OCI-LY1 (cell line): ENCODE measurements around the gene DEPDC7.

ENCODE experiments used
- H2AFZ ChIP-seq: fragments of 200-600 bp; sonication (generic), shearing (Covaris generic); 2 replicates; pipeline ENCODE4 v1.6.0; 2014; ENCODE audit warnings: antibody characterized with exemption, mild to moderate bottlenecking, low read length
- H3F3A ChIP-seq: fragments of 200-600 bp; sonication (generic), shearing (Covaris generic); 2 replicates; pipeline ENCODE4 v1.6.0; 2014; ENCODE audit warnings: mild to moderate bottlenecking, antibody characterized with exemption, low read length, moderate library complexity; ENCODE audit not compliant: insufficient read depth
- H3K27ac ChIP-seq: fragments of 200-600 bp; sonication (generic); 2 replicates; pipeline ENCODE4 v1.5.1; 2014; ENCODE audit warnings: low read length, mixed run types, mild to moderate bottlenecking, low read depth; ENCODE audit not compliant: poor library complexity, severe bottlenecking
- H3K27me3 ChIP-seq: fragments of 200-600 bp; sonication (generic); 2 replicates; pipeline ENCODE4 v1.6.0; 2014; ENCODE audit warnings: antibody characterized with exemption, mild to moderate bottlenecking, low read length, moderate library complexity; ENCODE audit not compliant: insufficient read depth
- H3K36me3 ChIP-seq: fragments of 200-600 bp; sonication (generic); 2 replicates; pipeline ENCODE4 v1.6.1; 2014; ENCODE audit warnings: mild to moderate bottlenecking, antibody characterized with exemption, low read length, moderate library complexity, mixed read lengths; ENCODE audit not compliant: insufficient read depth
- H3K4me1 ChIP-seq: fragments of 200-600 bp; sonication (generic); 2 replicates; pipeline ENCODE4 v1.5.1; 2014; ENCODE audit warnings: mild to moderate bottlenecking, low read length, moderate library complexity; ENCODE audit not compliant: insufficient read depth, severe bottlenecking
- H3K4me2 ChIP-seq: fragments of 200-600 bp; sonication (generic), shearing (Covaris generic); 2 replicates; pipeline ENCODE4 v1.6.1; 2014; ENCODE audit warnings: low read length
- H3K4me3 ChIP-seq: fragments of 200-600 bp; sonication (generic); 2 replicates; pipeline ENCODE4 v1.5.1; 2014; ENCODE audit warnings: low read length, low read depth, mild to moderate bottlenecking, mixed read lengths; ENCODE audit not compliant: poor library complexity, severe bottlenecking
- H3K79me2 ChIP-seq: fragments of 200-600 bp; shearing (Covaris generic); 2 replicates; pipeline ENCODE4 v1.6.1; 2016; ENCODE audit warnings: mixed run types, low read length, mixed read lengths; ENCODE audit not compliant: insufficient read depth
- H3K9ac ChIP-seq: fragments of 200-600 bp; sonication (generic), shearing (Covaris generic); 2 replicates; pipeline ENCODE4 v1.6.1; 2014; ENCODE audit warnings: mild to moderate bottlenecking, low read length, mixed read lengths
- H3K9me2 ChIP-seq: fragments of 200-600 bp; sonication (generic), shearing (Covaris generic); 2 replicates; pipeline ENCODE4 v1.6.1; 2014; ENCODE audit warnings: low read depth, mild to moderate bottlenecking, low read length, mixed read lengths
- H3K9me3 ChIP-seq: fragments of 200-600 bp; shearing (Covaris generic); 2 replicates; pipeline ENCODE4 v1.6.1; 2014; ENCODE audit warnings: low read length, mixed read lengths
- H4K20me1 ChIP-seq: fragments of 200-600 bp; sonication (generic), shearing (Covaris generic); 2 replicates; pipeline ENCODE4 v1.6.0; 2016; ENCODE audit warnings: mild to moderate bottlenecking, low read length; ENCODE audit not compliant: insufficient read depth
- EZH2 ChIP-seq: fragments of 200-600 bp; sonication (generic), shearing (Covaris generic); IDR thresholded peaks from 2 replicates; pipeline ENCODE4 v1.8.0; 2017; ENCODE audit warnings: borderline replicate concordance, mixed run types, mild to moderate bottlenecking, antibody characterized with exemption, low read length, moderate library complexity, mixed read lengths
- TF ChIP-seq, protein P1 (sequence below): fragments of 200-600 bp; sonication (generic), shearing (Covaris generic); IDR thresholded peaks from 2 replicates; pipeline ENCODE4 v1.5.1; 2017; ENCODE audit warnings: mild to moderate bottlenecking, antibody characterized with exemption, low read length, moderate library complexity, mixed read lengths

The DEPDC7 gene

DNA sequence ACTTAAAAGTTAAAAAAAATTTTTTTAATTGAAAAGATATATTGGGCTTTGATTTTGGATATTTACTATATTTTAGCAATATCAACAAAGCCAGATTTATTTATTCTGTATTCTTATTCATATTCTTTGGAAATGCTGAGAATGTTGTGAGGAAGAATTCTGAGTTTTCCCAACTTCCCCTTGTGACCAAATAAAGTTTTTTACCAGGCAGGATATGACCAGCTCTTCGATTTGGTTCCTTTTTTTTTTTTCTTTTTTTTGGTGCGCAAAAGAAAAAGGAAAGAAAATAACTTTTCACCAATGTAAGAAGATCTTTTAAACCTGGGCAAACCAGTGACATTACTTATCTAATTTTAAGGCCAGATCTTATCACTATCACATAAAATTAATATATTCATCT, 36.6 kb downstream of the DEPDC7 start:
- Histone ChIP-seq H3K27me3 (no peaks in the 10 kb centered on the region), H3K36me3 (peaks cover 24% of the 10 kb centered on the region; the same call in 1 of the 2 replicates), H3K9me3 (no peaks in the 10 kb centered on the region), H3K4me2 (no peak overlapping the region), H3K4me1 (peaks cover 4% of the 10 kb centered on the region), H4K20me1 (no peaks in the 10 kb centered on the region), H3K79me2 (no peaks in the 10 kb centered on the region), H3K27ac (no peak overlapping the region), H2AFZ (no peak overlapping the region), H3K9me2 (no peaks in the 10 kb centered on the region), H3F3A (no peaks in the 10 kb centered on the region), H3K9ac (no peak overlapping the region), H3K4me3 (no peak overlapping the region)
- TF ChIP-seq, protein P1, sequence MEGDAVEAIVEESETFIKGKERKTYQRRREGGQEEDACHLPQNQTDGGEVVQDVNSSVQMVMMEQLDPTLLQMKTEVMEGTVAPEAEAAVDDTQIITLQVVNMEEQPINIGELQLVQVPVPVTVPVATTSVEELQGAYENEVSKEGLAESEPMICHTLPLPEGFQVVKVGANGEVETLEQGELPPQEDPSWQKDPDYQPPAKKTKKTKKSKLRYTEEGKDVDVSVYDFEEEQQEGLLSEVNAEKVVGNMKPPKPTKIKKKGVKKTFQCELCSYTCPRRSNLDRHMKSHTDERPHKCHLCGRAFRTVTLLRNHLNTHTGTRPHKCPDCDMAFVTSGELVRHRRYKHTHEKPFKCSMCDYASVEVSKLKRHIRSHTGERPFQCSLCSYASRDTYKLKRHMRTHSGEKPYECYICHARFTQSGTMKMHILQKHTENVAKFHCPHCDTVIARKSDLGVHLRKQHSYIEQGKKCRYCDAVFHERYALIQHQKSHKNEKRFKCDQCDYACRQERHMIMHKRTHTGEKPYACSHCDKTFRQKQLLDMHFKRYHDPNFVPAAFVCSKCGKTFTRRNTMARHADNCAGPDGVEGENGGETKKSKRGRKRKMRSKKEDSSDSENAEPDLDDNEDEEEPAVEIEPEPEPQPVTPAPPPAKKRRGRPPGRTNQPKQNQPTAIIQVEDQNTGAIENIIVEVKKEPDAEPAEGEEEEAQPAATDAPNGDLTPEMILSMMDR = no peak
- TF ChIP-seq EZH2 = no peak

DNA sequence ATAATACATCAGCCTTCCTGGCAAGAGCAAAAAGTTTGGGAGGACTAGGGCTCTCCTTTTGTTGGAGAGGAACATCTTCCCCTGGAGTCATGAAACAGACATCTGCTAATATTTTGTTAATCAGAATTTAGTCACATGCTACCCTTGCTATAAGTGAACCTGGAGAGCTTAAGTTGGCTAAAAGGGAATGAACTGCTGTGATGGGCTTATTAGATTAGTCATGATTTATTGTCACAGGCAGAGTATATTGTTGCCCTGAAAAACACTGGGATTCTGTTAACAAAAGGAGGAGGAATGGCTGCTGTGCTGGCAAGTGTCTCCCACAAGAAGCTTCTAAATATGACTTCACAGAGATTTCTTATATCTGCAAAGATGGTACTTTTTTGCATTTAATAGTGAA, 39.7 kb downstream of the DEPDC7 start:
- Histone ChIP-seq H3F3A (no peaks in the 10 kb centered on the region), H3K9me2 (no peaks in the 10 kb centered on the region), H3K27ac (no peak overlapping the region), H3K9ac (no peak overlapping the region), H3K79me2 (no peaks in the 10 kb centered on the region), H3K27me3 (no peaks in the 10 kb centered on the region), H3K9me3 (no peaks in the 10 kb centered on the region), H3K4me1 (peaks cover 4% of the 10 kb centered on the region), H3K4me2 (no peak overlapping the region), H3K36me3 (peaks cover 35% of the 10 kb centered on the region), H3K4me3 (no peak overlapping the region), H2AFZ (no peak overlapping the region), H4K20me1 (no peaks in the 10 kb centered on the region)
- TF ChIP-seq, protein P1 = no peak
- no peak for TF ChIP-seq EZH2

DNA sequence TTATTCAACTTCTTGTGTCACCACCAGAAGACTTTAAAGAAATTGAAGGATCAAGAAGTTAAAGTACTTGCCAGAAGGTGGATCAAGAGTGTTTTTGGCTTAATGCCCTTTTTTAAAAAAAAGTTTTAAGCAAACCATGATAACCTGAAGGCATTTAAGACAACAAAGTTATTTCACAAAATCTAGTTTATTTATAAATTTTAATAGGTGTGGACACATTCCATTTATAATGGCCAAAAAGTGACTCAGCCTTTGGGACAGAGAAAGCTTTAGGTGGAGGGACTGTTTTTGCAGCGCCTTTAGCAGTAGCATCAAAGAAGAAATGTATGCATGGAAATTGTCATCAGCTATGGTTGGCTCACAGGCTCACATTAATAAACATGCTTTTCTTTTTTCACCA, 41.6 kb downstream of the DEPDC7 start:
- H3K4me1 ChIP-seq = no peaks in the 10 kb centered on the region

More for the DNA sequence above, 41.6 kb downstream of the DEPDC7 start:
- H3K4me2 ChIP-seq = no peak overlapping the region
- H3K79me2 ChIP-seq = no peaks in the 10 kb centered on the region
- H3K27me3 ChIP-seq = no peaks in the 10 kb centered on the region
- no peak overlapping the region for H2AFZ ChIP-seq
- no peak overlapping the region for H3K27ac ChIP-seq
- H3F3A ChIP-seq = no peaks in the 10 kb centered on the region
- no peaks in the 10 kb centered on the region for H3K9me3 ChIP-seq
- no peaks in the 10 kb centered on the region for H4K20me1 ChIP-seq
- peaks cover 43% of the 10 kb centered on the region for H3K36me3 ChIP-seq
- H3K9me2 ChIP-seq = no peaks in the 10 kb centered on the region
- no peak overlapping the region for H3K9ac ChIP-seq
- TF ChIP-seq, protein P1 = no peak
- no peak for TF ChIP-seq EZH2
- no peak overlapping the region for H3K4me3 ChIP-seq
